ENCODE results near the gene FGD4.

FGD4 gene
- 0.12 to 1.8 (median 0.55) reads per million in 4 experiments for total RNA-seq

DNA sequence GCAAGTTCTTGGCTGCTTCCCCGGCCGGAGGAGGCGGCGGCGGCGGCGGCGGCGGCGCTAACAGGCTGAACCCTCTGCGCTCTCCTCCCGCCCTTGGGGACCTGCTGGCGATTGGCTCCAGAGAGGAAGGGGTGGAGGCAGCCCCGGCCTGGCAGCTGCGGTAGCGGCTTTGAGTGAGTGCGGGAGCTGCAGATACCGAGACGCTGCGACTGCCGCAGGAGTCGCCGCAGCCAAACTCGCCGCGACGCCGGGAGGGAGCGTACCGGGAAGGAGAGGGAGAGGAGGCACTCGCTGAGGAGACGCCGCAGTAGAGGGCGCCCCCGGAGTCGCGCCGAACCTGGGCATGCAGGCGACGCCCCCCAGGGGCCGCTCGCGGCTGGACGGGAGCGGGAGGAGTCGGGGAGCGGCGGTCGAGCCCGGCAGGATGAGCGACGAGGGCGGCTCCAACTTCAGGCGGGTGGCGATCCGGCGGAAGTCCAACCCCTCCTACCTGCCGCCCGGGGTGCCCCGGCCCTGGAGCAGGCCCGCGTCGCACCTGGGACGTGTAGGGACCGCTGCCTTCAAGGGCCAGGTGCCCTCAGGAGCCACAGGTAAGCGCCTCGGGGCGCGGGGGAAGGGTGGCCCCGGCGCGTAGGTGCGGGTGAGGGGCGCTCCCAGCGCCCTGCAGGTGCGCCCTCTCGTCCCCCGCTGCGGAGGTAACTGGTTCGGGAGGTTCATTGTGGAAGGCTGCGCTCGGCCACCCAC lies at the start of gene FGD4:
TSS of gene FGD4 (plus strand) at position 189 of the 744 bp plus-strand sequence.
- DNase-seq, result peak; percentile 36

DNA sequence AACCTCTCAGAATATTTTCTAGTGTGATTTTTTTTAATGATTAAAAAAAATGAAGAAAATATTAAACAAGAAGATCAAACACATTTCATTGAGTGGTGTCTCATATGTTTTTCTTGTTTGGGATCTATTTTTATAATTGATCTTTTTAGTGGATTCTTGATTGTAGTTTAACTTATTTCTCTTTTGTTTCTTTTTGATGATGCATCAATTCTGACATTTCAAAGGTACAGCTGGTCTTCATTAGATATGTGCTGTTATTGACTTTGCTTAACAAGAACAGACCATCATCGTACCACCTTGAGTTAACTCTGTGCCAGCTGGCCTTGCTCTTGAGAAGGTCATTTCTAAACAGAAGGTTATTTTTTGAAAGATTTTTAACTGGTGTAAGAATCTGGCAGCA lies 45.8 kb upstream of the FGD4 start:
- no peak for DNase-seq

DNA sequence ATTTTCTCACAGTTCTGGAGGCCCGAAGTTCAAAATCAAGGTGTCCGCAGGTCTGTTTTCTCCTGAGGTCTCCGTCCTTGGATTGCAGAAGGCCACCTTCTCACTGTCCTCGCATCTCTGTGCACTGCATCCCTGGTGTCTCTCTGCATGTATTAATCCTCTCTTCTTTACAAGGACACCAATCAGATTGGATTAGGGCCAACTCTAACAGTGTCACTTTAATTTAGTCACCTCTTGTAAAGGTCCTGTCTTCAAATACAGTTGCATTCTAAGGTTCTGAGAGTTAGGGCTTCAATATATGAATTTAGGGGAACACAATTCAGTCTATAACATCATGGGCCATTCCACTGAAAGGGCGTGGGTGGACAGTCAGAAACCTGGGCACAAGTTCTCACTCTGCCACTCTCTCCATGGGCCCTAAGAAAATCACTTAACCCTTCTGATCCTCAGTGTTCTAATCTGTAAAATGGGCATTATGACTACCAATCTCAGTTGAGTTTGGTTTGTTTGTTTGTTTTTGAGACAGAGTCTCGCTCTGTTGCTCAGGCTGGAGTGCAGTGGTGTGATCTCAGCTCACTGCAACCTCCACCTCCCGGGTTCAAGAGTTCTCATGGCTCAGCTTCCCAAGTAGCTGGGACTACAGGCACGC lies 41.6 kb upstream of the FGD4 start:
- DNase-seq, result no peak

DNA sequence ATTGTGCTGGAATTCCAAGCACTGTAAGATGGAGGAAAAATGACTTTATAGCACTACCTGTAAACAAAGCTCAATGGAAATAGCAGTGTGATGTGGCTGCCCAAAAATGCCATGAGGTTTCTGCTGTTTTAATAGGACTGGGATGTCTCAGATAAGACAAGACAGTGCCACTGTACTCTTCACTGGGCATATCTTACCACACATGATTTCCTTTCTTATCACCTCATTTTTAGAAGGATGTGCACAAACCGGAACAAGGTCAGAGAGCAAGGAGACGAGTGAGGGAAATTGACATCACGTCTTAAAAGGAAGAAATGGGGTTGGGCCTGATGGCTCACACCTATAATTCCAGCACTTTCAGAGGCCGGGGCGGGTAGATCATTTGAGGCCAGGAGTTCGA lies 38.4 kb upstream of the FGD4 start:
- no peak for DNase-seq

DNA sequence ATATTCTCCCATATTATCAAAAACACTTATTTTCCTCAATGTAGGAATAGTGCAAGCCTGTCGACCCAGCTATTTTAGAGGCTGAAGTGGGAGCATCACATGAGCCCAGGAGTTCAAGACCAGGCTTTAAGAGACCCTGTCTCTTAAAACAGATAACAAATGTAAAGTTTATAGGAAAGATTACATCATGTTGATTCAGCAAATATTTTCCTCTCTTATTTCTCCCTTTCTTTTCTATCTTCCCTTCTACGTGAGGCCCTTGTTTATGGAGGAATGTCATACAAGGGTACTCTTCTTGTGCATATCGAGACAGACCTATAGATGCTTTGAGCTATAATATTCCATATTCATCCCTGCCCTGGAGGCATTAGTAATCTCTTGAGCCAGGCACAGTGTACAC lies 36.5 kb upstream of the FGD4 start:
- DNase-seq, result no peak

DNA sequence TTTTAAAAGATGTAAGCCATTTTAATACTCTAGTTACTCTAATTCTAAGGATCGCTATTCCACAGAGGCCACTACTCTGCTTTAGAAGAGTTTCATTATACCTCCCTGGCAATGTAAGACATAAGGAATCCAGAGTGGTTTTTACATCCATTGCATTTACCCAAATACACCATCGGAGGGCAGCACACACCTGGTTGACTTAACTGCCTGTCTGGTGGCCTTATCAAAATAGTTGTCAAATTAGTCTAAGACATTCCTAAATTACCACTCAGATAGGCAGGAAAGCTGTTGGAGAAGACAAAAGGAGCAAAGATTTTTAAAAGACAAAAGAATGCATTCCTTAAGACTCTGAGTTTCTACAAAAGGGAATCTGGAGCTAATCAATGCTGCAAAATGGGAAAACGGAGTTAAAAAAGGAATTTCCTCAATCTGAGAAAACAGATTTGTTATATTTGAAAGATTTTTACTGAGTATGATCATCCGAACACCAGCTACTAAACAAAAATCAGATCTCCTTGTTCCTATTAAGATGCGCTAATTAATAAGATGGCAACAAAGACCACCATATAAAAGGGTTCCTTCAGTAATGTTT lies 33.8 kb upstream of the FGD4 start:
- no peak for DNase-seq

DNA sequence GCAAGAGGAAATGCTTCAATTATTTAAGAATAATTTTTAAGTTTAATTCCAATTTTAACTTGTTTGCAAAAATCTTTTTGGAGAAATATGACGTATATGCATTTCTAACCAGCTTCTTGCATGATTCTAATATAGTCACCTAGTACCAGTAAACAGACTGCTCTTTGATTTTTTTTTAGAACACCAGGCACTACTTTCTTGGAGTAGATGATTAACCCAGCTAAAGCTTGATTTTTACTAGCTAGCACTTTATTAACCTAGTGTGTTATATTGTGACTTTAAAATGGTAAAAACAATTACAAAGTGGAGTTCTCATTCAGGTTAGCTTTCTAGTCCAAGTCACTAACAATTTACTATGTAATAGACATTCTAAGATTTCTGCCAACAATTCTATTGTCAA lies 32.6 kb upstream of the FGD4 start:
- DNase-seq, result no peak

DNA sequence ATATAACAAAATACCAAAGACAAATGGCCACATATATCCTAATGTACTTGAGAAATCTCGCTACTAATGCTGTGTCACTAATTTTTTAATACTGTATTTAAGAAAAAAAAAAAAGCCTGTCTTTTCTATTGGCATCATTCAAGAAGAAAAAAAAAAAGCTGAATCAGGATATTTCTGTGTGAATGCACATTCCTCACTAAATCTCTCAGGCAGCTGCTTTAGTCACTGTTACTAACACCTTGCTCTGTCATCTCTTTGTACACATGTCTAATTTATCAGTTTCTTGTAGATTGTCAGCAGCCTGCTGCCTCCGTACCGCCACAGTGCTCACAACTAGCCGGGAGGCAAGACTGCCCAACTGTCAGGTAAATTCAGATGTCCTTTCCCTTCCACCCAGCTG lies 32.0 kb upstream of the FGD4 start:
- no peak for DNase-seq

DNA sequence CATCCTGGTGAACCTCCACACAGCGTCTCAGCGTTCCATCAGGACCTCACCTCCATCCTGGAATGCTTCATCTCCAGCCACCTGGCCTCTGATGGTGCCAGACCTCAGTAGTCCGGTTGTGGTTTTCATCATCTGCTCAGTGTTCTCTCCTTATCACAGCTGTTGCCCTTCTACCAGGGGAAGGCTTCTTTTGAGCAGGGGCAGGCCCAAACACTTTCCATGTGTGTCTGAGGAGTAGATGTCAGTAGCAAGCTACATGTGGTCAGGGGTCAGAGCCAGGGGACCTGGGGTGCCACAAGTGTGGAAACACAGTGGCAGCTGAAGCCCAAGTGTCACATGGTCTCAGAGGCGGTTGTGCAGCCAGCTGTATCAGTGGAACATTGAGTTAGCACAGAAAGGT lies 30.2 kb upstream of the FGD4 start:
- no peak for DNase-seq

DNA sequence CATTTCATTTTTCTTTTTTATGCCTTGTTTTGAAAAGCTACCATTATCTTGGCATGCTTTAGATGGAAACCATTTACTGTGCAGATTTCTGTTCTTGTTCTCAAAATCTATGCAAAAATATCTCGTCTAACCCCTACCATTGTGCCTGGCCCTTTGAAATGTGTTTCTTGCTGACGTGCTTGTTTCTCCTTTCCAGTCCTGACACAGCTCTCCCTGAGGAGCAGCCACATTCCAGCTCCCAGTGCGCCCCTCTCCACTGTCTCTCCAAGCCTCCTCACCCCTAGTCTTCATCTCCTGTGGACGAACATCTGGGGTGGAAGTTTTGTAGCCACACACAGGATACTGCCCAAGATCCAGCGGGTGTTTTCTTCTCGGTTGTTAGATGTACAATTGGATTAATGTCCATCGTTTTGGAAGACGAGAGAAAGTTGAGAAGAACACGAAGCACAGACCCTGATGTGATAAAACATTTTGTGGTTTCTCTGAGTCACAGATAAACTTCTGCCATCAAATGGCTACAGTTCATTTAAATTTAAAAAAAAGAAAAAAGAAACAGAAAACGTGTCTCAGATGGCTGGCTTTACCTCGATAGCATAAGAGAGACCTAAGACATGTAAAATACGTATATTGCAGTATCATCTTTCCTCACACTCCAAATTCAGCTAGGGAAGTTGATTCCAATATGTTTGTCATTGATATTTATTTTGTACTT lies 21.9 kb upstream of the FGD4 start:
- no peak for DNase-seq

DNA sequence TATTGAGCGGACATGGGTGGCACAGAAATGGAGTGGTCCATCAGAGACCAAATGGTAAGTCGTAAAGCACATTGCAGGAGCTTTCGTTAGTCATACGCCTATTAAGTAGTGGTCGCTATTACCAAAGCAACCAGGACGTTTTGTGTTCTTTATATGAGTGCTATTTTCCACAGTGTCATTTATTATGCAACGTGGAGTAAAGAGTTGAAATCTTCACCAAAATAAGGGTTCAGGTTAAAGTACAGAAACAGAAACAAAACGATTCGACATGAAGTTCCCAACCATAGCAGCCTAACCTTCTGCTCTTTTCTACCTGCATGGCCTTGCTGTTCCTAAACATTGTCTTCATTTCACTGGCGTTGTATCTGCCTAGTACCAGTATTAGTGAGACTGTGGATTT lies 20.1 kb upstream of the FGD4 start:
- DNase-seq, result no peak

DNA sequence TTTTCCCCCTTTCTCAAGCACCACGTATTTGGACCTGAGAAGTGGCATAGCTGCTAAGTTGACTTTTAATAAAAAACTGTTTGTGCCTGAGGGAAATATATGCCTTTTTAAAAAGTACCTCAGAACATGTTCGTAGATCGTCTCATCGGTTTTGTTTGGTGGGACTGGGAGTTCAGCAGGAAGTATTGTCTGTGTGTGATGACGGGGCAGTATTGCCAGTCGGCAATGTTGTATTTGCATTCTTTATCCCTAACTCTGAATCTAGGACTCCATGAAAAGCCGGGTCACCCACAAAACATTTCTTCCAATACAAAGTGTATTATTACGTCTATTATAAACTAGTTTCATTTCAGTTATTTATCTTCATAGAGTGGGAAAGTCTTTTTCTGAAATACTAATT lies 19.7 kb upstream of the FGD4 start:
- no peak for DNase-seq

DNA sequence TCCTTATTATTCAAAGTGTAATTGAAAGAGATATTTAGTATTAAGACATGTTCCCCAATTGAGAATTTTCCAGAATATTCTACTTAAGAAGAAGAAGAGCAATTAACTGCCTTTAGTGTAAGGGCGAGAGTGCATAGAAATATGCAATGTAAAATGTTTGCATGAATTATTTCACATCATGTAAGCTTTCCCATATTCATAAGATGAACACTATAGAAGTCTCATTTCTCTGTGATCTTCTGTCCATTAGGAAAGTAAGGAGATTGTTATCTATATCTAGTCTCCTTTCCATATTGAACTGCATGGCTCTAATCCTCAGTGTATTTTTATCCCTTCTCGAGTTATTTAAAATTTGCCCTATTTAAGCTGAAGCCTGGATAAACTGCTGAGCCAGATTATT lies 17.1 kb upstream of the FGD4 start:
- DNase-seq, result no peak

DNA sequence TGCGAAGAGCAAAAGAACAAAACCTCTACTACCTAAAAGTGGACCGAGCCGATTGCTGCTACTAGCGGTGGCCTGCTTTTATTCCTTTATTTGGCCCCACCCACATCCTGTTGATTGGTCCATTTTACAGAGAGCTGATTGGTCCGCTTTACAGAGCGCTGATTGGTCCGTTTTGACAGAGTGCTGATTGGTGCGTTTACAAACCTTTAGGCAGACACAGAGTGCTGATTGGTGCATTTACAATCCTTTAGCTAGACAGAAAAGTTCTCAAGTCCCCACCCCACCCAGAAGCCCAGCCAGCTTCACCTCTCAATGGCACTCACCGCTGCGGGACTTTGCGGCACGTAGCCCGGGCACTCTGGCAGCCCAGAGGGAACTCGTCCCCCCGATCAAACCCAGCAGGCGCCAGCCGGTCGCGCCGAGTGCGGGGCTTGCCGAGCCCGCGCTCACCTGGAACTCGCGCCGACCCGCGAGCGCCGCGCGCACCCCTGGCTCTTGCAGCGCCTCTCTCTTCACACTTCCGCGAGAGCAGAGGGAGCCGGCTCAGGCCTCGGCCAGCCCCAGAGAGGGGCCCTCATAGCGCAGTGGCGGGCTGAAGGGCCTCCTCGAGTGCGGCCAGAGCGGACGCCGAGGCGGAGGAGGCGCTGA lies 8.7 kb upstream of the FGD4 start:
- DNase-seq, result no peak

DNA sequence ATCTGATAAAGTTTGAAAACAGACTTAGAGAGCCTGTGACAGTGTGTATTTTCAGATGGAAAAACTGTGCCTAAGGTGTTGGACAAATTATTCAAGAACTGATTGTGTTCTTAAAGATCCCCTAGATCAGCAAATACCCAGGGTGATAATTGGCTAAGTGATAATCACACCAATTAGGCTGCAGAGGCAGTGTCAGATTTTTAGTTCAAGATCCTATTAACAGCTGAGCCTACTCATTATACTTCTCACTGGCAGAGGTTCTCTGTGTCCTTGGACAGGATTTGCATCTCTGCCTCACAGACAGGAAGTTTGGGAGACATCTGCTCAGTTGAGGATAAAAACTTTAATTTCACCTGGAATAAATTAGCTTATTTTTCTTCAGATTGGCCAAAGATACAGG lies 4.3 kb upstream of the FGD4 start:
- no peak for DNase-seq

DNA sequence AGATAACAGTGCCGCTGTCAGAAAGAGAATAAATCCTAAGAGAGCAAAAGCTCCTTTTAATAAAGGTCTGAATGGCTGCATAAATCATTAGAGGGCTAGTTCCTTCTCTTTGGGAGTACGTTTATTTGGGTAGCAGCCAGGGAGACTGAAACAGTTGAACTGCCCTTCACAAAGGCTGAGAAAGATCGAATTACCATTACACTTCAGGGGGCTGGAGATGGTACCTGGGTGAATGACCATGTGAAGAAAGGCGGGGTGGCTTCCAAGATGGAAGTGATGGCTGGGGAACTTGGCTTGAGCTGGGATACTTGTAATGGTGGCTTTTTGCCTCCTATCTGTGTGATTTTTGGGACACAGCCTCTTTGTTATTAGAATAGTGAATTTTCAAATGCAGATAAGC lies 1.7 kb upstream of the FGD4 start:
- no peak for DNase-seq

DNA sequence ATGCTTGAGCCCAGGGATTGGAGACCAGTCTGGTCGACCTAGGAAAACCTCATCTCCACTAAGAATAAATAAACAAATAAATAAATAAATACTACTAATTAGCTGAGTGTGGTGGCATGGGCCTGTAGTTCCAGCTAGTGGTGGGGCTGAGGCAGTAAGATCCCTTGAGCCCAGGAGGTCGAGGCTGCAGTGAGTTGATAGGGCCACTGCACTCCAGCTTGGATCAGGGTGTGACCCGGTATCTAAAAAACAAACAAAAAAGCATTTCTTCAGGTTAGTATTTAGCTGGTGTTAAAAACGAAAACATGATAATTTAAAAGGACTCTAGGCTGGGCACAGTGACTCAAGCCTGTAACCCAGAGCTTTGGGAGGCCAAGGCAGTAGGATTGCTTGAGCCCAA lies 1.2 kb upstream of the FGD4 start:
- no peak for DNase-seq

DNA sequence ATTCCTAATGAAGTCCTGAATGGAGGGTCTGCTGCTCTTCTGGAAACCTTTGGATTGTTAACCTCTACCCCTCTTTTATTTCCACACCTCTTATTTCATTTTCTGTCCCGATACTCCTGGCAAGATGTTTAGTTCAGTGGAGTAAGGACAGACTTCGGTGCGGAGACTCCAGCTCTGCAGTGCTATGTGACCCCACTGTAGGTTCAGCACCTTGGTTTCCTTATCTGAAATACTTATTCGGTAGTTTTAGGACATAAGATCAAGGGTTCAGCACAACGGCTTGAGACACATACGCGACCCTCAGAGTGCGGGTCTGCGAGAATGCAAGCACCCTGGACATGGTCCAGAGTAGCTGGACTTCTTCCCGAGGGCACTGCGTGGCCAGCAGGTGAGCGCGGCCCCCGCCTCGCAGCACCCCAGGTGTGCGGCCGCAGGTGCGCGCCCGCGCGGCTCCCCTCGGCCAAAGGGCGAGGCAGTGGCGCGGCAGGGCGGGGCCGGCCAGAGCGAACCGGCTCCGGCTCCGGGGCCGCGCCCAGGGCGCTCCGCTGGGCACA lies 465 bp upstream of the FGD4 start:
- DNase-seq, result no peak

DNA sequence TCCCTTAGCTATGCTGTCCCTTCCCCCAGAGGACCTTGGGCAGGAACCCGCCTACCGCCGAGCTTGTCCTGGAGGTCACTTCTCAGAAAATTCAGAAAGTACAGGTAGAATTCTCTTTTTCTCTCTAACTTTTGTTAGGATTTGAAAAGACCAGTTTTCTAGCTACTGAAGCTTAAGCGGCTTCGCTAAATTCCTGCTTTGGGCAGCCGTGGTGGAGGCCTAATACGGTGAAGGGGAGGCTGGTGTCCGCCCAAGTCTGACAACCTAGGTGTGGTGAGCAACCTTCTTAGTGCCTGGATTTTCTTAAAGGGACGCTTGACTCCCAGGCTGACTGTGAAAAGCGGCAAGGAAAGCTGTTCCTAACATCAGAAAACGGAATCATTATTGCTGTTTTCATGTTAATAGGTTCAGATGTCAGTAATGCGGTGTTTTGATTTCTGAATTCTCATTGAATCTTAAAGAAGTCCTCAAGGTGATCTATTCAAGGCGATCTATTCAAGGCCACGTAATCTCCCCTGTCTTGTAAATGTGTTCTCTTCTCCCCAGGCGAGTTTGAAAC lies 835 bp downstream of the FGD4 start:
- no peak for DNase-seq

DNA sequence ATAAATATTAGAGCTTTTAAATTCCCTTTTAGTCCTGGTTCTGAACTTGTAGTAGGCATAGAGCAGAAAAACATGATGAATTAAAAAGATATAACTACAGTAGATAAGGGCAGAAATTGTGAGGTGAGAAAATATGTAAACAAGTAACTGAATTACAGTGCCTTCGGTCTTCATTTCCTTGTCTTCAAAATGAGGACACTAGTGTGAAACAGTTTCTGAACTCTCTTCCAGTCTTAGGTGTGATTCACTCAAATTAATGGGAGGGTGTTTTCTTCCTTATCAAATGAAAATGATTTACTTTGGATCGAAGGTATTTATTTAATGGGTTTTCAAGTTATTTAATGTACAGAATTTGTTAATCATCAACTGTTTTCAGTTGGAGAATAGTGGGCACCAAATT lies 1.5 kb downstream of the FGD4 start:
- DNase-seq, result no peak

DNA sequence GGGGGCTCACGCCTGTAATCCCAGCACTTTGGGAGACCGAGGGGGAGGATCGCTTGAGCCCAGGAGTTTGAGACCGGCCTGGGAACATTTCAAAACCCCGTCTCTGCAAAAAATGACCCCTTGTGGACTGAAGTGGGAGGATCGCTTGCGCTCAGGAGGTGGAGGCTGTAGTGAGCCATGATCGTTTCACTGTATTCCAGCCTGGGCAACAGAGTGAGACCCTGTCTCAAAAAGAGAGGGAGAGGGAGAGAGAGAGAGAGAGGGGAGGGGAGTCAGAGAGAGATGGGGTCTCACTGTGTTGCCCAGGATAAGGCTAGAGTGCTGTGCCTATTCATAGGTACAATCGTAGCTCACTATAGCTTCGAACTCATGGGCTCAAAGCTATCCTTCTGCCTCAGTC lies 2.8 kb downstream of the FGD4 start:
- DNase-seq, result no peak

DNA sequence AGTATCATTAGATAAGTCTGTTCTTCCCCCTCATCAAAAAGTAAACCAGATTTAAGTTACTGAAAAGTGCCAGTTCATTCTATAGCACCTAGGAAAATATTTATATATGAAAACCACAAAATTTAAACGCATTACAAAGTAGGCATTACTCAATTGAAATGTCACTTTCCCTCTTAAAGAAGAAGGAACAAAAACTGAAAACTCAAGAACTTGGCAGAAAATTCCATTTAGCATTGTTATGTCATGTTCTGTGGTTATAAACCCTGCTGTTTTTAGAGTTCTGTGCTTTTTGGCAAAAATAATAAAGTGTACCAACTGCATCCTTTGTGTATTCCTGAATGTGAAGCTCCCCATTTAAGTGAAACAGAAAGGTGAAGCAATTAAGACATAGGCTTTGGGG lies 3.6 kb downstream of the FGD4 start:
- DNase-seq, result no peak

DNA sequence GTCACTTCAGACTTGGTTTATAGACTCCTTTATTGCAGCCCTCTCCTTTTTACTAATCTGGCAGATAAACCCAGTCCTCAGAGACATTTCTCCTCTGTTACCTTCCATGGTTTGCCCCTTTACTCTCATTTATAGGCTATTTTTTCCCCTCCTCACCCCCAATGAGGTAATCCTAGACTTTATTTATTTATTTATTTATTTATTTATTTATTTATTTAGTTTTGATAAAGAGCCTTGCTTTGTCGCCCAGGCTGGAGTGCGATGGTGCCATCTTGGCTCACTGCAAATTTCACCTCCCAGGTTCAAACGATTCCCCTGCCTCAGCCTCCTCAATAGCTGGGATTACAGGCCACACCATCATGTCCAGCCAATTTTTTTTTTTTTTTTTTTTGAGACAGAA lies 8.4 kb downstream of the FGD4 start:
- no peak for DNase-seq
